ENCODE results near the gene CCL5. TPM values are rescaled to one million over a fixed set of nuclear protein-coding genes. Genes with fewer than 3 reads are reported as not detected.

Gene CCL5
- total RNA-seq, 1 experiment from 2014 or later: 0.17 TPM

DNA sequence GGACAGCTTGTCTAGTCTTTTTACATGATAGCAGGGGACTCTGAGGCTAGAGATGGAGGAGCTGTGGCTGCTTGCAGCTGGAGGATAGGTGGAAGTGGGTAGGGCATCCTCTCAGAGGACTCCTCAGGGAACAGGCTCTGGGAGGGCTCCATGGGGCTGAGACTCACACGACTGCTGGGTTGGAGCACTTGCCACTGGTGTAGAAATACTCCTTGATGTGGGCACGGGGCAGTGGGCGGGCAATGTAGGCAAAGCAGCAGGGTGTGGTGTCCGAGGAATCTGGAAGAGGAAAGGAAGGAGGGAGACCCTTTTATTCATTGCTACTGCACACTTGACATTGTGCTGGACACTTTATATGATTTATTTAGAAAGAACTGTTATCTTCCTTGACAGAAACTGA, 1.8 kb downstream of the CCL5 start (continued):
- TF ChIP-seq CREM (CRISPR knock-in tag; IDR thresholded peaks at IDR 0.05): no peak
- TF ChIP-seq SOX15 (CRISPR knock-in tag; IDR thresholded peaks at IDR 0.05): no peak
- TF ChIP-seq, protein P1, sequence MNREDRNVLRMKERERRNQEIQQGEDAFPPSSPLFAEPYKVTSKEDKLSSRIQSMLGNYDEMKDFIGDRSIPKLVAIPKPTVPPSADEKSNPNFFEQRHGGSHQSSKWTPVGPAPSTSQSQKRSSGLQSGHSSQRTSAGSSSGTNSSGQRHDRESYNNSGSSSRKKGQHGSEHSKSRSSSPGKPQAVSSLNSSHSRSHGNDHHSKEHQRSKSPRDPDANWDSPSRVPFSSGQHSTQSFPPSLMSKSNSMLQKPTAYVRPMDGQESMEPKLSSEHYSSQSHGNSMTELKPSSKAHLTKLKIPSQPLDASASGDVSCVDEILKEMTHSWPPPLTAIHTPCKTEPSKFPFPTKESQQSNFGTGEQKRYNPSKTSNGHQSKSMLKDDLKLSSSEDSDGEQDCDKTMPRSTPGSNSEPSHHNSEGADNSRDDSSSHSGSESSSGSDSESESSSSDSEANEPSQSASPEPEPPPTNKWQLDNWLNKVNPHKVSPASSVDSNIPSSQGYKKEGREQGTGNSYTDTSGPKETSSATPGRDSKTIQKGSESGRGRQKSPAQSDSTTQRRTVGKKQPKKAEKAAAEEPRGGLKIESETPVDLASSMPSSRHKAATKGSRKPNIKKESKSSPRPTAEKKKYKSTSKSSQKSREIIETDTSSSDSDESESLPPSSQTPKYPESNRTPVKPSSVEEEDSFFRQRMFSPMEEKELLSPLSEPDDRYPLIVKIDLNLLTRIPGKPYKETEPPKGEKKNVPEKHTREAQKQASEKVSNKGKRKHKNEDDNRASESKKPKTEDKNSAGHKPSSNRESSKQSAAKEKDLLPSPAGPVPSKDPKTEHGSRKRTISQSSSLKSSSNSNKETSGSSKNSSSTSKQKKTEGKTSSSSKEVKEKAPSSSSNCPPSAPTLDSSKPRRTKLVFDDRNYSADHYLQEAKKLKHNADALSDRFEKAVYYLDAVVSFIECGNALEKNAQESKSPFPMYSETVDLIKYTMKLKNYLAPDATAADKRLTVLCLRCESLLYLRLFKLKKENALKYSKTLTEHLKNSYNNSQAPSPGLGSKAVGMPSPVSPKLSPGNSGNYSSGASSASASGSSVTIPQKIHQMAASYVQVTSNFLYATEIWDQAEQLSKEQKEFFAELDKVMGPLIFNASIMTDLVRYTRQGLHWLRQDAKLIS (CRISPR knock-in tag; IDR thresholded peaks at IDR 0.05; ENCODE audit: borderline replicate concordance): no peak
- TF ChIP-seq, protein P2, sequence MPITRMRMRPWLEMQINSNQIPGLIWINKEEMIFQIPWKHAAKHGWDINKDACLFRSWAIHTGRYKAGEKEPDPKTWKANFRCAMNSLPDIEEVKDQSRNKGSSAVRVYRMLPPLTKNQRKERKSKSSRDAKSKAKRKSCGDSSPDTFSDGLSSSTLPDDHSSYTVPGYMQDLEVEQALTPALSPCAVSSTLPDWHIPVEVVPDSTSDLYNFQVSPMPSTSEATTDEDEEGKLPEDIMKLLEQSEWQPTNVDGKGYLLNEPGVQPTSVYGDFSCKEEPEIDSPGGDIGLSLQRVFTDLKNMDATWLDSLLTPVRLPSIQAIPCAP (CRISPR knock-in tag; IDR thresholded peaks at IDR 0.05): no peak
- no peak for TF ChIP-seq ZNF671 (CRISPR knock-in tag; IDR thresholded peaks at IDR 0.05)
- TF ChIP-seq, protein P3, sequence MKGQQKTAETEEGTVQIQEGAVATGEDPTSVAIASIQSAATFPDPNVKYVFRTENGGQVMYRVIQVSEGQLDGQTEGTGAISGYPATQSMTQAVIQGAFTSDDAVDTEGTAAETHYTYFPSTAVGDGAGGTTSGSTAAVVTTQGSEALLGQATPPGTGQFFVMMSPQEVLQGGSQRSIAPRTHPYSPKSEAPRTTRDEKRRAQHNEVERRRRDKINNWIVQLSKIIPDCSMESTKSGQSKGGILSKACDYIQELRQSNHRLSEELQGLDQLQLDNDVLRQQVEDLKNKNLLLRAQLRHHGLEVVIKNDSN (CRISPR knock-in tag; IDR thresholded peaks at IDR 0.05): no peak
- TF ChIP-seq, protein P4, sequence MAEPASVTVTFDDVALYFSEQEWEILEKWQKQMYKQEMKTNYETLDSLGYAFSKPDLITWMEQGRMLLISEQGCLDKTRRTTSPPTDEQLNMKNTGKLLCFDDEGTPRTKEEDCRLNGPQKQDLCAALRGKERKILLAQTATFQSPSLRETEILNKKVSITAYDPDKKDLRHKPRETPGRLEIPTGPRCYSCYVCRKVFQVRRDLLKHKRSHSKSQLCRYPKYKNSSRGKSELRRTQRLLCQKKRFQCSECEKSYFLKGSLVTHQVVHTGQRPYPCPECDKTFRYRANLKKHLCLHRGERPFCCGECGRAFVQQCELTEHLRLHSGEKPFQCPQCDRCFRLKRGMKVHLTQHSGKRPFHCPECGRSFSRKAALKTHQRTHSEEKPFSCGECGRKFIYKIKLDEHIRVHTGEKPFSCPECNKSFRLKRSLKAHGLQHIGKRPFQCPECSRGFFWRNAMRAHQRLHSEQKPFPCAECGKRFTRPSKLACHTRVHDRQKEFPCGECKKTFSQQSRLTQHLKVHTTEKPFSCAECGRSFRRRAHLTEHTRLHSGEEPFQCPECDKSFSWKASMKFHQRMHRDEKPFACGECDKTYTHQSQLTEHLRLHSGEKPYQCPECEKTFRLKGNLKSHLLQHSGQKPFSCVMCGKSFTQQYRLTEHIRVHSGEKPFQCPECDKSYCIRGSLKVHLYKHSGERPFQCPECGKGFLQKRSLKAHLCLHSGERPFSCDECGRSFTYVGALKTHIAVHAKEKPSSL (CRISPR knock-in tag; conservative IDR thresholded peaks at IDR 0.05): no peak
- no peak for TF ChIP-seq JAZF1 (CRISPR knock-in tag; IDR thresholded peaks at IDR 0.05)
- TF ChIP-seq, protein P5, sequence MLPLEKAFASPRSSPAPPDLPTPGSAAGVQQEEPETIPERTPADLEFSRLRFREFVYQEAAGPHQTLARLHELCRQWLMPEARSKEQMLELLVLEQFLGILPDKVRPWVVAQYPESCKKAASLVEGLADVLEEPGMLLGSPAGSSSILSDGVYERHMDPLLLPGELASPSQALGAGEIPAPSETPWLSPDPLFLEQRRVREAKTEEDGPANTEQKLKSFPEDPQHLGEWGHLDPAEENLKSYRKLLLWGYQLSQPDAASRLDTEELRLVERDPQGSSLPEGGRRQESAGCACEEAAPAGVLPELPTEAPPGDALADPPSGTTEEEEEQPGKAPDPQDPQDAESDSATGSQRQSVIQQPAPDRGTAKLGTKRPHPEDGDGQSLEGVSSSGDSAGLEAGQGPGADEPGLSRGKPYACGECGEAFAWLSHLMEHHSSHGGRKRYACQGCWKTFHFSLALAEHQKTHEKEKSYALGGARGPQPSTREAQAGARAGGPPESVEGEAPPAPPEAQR (CRISPR knock-in tag; IDR thresholded peaks at IDR 0.05): no peak
- no peak for TF ChIP-seq GABPB1 (CRISPR knock-in tag; IDR thresholded peaks at IDR 0.05)
- TF ChIP-seq, protein P6, sequence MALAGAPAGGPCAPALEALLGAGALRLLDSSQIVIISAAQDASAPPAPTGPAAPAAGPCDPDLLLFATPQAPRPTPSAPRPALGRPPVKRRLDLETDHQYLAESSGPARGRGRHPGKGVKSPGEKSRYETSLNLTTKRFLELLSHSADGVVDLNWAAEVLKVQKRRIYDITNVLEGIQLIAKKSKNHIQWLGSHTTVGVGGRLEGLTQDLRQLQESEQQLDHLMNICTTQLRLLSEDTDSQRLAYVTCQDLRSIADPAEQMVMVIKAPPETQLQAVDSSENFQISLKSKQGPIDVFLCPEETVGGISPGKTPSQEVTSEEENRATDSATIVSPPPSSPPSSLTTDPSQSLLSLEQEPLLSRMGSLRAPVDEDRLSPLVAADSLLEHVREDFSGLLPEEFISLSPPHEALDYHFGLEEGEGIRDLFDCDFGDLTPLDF (CRISPR knock-in tag; IDR thresholded peaks at IDR 0.05): no peak
- TF ChIP-seq FOXP1 (CRISPR knock-in tag; IDR thresholded peaks at IDR 0.05; ENCODE audit: borderline replicate concordance): no peak
- no peak for TF ChIP-seq PRRX2 (CRISPR knock-in tag; IDR thresholded peaks at IDR 0.05)
- TF ChIP-seq, protein P7, sequence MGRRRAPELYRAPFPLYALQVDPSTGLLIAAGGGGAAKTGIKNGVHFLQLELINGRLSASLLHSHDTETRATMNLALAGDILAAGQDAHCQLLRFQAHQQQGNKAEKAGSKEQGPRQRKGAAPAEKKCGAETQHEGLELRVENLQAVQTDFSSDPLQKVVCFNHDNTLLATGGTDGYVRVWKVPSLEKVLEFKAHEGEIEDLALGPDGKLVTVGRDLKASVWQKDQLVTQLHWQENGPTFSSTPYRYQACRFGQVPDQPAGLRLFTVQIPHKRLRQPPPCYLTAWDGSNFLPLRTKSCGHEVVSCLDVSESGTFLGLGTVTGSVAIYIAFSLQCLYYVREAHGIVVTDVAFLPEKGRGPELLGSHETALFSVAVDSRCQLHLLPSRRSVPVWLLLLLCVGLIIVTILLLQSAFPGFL (CRISPR knock-in tag; IDR thresholded peaks at IDR 0.05; ENCODE audit: borderline replicate concordance): no peak

DNA sequence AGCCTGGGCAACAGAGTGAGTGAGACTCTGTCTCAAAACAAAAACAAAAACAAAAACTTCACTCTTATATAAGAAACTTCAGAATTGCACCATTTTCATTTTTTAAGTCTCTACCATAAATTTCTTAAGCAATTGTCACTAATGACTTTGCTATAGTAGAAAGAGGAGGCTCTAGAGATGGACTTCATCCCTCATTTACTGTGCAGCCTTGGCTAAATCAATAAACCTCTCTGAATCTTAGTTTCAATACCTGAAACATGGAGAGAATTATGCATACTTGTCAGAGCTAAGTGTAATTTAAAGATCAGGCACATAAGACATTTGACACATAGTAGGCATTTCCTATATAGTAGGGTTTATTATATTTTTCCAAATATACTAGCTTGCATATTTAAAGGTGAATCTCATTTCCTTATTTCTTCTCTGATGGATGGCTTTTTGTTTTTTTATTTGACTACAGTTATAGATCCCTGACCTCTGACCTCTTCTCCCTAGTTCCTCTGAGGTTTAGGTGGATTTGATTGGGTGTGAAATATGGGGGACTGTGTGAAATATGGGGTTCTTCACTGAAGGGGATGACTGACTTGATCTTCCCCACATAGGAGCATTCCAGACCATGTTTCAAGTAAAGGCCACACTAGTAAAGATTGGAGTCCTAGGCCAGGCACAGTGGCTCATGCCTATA, 2.7 kb downstream of the CCL5 start:
- Mint-ChIP-seq H3K4me1 (peaks cover 9% of the 10 kb centered on the region), H3K27me3 (ENCODE audit: low read depth) (no peaks in the 10 kb centered on the region), H3K9me3 (no peaks in the 10 kb centered on the region), H3K4me3 (no peak overlapping the region), H3K27ac (no peak overlapping the region), H3K36me3 (no peaks in the 10 kb centered on the region)
- ChIA-PET CTCF (no interaction called here), POLR2A (no interaction called here)
- DNase-seq (ENCODE audit: low spot score): no peak
- no peak for ATAC-seq
- TF ChIP-seq TEAD1 (CRISPR knock-in tag; IDR thresholded peaks at IDR 0.05) (no peak), ZNF219 (CRISPR knock-in tag; IDR thresholded peaks at IDR 0.05; ENCODE audit: borderline replicate concordance) (no peak)
- TF ChIP-seq, protein P8, sequence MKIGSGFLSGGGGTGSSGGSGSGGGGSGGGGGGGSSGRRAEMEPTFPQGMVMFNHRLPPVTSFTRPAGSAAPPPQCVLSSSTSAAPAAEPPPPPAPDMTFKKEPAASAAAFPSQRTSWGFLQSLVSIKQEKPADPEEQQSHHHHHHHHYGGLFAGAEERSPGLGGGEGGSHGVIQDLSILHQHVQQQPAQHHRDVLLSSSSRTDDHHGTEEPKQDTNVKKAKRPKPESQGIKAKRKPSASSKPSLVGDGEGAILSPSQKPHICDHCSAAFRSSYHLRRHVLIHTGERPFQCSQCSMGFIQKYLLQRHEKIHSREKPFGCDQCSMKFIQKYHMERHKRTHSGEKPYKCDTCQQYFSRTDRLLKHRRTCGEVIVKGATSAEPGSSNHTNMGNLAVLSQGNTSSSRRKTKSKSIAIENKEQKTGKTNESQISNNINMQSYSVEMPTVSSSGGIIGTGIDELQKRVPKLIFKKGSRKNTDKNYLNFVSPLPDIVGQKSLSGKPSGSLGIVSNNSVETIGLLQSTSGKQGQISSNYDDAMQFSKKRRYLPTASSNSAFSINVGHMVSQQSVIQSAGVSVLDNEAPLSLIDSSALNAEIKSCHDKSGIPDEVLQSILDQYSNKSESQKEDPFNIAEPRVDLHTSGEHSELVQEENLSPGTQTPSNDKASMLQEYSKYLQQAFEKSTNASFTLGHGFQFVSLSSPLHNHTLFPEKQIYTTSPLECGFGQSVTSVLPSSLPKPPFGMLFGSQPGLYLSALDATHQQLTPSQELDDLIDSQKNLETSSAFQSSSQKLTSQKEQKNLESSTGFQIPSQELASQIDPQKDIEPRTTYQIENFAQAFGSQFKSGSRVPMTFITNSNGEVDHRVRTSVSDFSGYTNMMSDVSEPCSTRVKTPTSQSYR (CRISPR knock-in tag; IDR thresholded peaks at IDR 0.05): no peak
- TF ChIP-seq, protein P9, sequence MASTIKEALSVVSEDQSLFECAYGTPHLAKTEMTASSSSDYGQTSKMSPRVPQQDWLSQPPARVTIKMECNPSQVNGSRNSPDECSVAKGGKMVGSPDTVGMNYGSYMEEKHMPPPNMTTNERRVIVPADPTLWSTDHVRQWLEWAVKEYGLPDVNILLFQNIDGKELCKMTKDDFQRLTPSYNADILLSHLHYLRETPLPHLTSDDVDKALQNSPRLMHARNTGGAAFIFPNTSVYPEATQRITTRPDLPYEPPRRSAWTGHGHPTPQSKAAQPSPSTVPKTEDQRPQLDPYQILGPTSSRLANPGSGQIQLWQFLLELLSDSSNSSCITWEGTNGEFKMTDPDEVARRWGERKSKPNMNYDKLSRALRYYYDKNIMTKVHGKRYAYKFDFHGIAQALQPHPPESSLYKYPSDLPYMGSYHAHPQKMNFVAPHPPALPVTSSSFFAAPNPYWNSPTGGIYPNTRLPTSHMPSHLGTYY (CRISPR knock-in tag; IDR thresholded peaks at IDR 0.05): no peak
- TF ChIP-seq, protein P6 (CRISPR knock-in tag; IDR thresholded peaks at IDR 0.05): no peak
